ENCODE measurements around the gene JARID2.

Gene JARID2

DNA sequence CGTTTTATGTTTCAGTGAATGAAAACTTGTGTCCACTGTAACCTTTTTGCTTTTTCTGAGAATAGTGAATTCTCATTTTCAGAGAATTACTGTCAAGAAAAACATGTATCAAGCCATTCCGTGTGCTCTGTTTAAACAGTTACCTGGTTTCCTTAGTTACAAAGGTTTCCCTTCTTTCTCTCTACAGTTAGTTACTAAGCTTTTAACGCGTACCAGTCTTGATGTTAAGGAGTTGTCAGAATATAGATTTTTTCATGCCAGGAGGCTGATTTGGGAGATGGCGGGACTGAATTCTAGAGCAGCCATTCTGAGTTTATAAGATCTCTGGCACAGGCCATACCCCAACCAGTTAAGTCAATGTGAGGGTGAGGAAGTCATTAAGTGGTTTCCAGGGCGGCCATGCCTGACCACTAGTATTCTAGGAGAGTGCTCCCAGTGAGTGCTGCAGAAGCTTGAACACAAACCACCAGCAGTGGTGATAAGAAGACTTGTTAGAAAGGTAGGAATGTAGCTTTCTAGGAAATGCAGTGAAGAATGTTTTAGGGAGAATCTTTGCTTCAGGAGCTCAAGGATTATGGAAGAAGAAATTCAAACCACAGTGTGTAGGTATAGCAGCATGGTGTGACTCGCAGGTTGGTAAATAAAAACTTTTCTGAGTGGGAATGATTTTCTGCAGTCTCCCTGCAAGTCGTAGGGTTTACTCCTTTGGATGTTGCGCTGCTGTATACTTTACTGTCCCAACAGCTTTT, 112.9 kb downstream of the JARID2 start:
- peak; percentile 33 for DNase-seq (ENCODE audit: low spot score)

DNA sequence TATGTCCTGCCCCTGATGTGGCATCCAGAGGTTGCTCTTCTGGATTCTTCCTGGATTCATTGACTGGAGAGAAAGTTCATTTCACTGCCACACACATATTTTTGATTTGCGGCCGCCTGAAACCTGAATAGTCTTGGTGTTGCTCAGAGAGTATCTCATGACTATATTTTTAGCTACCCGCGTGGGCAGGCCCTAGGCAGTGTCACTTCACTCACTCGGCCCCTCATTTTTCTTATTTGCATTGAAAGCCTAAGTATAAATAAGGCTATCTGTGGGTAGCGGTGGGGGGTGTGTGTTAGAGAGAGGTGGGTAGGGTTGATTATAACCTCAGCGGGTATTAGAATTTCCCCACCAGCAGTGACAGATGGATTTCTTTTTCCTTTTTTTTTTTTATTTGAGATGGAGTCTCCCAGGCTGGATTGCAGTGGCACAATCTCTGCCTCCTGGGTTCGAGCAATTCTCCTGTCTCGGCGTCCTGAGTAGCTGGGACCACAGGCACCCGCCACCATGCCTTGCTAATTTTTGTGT, 113.5 kb downstream of the JARID2 start:
- no peak for DNase-seq (ENCODE audit: low spot score)

DNA sequence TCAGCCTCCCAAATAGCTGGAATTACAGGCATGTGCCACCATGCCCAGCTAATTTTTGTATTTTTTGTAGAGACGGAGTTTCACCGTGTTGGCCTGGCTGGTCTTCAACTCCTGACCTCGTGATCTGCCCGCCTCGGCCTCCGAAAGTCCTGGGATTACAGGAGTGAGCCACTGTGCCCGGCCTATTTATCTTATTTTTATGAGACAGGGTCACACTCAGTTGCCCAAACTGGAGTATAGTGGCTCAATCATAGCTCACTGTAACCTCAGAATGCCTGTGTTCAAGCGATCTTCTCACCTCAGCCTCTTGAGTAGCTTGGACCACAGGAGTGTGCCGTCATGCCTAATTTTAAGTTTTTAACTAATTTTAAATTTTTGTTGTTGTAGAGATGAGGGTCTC, 114.4 kb downstream of the JARID2 start:
- no peak for DNase-seq (ENCODE audit: low spot score)

DNA sequence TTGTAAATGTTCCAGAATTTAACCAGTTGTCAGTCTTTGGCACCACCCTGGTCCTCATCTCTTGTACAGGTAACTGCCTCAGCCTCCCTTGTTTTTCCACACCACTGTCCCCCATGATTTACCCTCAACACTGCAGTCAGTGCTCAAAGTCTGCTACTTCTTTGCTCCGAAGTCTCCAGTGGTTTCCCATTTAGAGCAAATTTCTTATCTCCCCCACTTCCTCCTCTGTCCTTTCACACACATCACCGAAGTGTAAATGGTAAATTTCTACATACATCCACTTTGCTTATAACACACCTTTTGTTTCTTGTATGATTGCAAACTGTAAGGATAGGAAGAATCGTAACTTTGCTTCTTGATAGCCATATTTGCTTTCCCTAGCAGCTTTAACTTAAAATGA, 115.3 kb downstream of the JARID2 start:
- DNase-seq (ENCODE audit: low spot score), result no peak

DNA sequence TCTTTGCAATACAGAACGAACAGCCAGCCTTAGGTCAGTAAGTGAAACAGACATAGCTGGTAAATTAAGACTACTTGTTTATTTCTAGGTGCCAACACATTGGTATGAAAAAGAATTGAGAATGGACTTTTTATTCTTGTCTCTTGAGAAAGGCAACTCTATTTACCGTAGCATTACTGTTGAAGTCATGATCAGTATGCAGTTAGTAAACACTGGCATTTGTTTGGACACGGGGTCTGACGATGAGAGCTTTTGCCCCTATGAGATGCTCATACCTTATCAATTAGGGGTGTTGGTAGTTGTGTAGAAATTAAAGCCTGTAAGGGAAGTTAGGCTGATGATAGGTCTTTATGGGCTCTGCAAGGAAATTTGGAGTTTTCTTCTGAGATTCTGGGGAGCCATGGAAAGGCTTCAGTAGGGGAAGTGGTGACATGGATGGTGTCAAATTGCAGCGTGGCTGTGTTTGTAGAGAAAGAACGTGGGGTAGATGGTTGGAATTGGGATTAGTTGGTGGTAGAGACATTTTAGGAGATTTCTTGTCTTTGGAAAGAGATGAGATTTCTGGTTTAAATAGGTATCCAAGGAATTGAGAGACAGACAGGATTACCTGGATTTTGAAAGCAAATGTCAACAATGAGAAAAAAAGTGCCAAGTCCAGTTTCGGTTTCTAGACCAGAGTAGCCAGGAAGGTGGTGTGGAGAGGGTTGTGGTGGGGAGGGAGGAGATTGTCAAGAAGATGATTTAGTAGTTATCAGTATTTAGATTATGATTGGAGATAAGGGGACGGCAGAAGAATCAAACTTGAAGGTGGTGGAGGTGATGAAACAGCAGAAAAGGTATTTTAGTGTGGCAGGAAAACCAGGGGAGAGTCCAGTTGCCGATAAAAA, 116.6 kb downstream of the JARID2 start:
- DNase-seq (ENCODE audit: low spot score), result no peak

DNA sequence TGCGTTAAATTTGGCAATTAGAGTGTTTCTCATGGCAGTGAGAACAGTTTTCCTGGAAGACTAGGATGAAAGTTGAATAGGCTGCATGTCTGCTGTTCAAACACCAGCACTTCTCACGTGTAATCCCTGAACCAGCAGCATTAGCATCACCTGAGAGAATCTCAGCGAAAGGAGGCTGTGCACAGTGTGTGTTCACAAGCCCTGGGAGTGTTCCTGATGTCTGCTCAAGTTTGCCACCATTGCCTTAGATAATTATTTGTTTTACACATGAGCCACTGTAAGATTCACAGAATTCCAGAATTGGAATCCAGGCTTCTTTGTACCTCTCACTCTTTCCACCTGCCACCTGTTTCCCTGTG, 117.3 kb downstream of the JARID2 start:
- no peak for DNase-seq (ENCODE audit: low spot score)

DNA sequence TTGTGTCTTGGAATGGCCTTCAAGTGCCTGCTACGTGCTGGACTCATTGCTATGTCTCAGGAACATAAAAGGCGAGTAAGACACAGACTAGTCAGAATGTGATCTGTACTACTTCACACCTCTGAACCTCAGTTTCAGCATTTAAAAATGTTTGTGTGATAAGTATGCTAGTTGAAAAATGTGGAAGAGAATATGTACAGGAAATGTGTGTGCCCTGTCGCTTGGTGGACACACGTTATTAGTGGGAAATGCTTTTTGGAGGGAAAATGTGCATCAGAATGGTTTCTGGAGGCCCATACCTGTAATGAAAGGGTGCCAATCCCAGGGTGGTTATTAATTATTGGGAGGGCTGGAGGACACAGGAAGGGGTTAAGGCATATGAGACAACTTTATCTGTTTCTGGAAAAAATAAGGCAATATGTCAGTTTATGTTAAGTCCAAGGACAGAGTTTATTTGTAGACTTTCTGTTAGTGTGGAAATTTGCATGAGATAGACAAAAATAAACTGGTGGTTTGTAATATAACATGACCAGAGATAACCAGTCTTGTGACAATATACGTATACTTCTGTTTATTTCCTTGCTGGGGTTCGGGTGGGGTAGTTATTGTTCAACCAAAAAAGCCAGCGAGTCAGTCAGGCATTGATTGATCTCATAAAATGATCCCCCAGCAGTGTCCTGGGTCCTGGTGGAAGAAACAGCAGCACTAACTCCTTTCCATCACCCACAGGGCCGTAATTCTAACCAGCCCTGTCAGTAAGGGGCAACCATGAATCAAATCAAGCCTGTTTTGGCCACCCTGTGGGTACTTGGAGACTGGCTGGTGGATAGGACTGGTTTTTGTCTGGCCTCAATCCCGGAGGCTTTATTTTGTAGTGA, 117.9 kb downstream of the JARID2 start:
- DNase-seq (ENCODE audit: low spot score), result peak; percentile 56

DNA sequence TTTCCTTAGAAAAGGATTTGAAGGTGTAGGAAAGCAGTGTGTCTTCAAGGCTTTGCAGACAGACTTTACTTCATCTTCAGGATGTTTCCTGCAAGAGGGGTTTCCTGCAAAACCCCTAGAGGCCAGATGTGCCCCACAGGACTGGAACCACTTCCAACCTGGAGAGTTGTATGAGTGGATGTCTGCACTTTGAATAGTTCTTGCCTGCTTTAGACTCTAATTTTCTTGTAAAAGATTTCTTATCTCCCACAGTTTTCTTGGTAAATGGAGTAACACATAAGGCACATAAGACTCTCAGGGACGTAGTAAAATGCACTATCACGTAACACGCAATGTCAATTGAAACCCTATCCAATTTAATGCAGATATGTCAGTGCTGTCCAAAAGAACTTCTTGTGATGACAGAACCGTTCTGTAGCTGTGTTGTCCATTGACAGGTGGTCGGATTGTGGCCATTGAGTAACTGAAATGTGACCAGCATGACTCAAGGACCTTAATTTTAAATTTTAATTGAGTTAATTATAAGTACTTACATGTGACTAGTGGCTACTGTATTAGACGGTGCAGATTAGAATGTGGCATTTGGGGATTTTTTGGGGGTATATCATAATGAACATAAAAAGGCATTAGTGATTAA, 118.7 kb downstream of the JARID2 start:
- DNase-seq (ENCODE audit: low spot score), result no peak

DNA sequence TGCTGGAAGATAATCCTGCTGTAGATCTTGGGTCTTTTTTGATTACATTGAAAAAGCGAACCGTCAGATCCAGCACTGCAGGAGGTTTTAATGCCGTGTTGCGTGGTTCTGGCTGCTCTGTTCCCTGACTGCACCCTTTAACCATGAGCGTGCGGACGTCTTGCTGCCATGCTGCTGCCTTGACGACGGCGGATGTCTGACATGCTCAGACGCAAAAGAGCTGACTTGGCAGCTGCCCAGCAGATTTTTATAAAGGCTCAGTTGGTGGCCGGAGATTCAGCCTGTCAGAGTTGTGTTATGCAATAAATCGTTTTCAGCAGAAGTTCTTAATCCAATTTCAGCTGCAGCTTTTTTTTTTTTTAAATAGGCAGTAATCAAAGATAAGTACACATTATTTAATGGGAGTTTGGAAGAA, 119.4 kb downstream of the JARID2 start:
- peak; percentile 37 for DNase-seq (ENCODE audit: low spot score)

DNA sequence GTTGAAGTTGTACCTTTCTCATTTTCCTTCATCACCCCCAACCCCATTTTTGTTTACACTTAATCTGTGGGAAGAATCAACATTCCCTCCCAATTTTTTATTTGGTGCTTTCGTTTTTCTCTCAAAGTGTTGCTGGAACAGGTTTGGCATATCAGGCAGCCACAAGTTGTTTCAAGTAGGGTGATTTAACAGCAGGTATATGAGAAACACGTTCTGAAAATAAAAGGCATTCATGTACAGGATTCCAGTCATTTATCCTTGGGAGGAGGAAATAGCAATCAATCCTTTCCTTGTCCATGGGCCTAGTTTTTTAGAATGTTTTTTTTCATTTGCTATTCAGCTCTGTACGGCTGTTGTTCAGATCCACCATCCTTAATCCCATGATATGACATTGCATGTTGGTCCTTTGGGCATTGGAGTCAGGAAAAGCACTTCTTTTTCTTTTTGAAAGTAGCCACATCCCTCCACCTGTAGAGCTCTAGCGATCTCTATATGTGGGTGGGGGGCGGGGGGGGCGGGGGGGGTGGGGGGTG, 120.2 kb downstream of the JARID2 start:
- no peak for DNase-seq (ENCODE audit: low spot score)

DNA sequence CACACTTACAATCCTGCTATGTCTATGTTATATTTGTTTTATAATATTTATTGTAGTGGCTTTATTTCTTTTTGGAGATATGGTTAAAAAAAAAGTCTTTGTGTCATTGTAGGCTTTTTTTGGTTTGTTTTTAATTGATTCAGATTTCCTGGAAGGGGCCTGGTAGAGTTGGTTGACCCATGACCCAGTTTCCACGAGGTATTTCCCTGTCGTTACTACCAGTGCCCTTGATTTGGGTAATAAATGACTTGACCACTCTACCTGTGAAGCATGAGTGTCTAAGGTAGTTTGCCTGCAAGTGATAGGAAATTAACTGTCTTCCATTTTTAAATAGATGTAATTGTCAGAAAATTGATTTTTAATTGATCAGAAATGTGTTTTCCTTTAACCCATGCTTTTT, 121.0 kb downstream of the JARID2 start:
- DNase-seq (ENCODE audit: low spot score), result no peak

DNA sequence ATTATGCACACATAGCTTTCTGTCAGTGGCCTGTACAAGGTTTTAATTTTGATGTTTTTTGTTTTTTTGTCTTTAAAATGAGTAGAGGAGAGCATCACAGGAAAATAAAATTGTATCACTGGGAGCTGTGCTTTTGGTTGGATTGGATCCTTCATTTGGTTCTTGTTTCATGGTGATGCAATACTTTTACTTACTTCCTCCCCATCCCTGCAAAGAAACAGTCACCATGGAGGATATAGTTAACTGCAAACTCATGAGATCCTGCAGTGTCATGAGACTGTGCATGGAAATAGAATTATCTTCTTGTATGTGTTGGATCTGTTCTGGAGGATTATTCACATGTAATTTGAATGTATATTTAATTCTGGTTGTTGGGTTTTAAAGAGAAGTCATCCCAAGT, 122.3 kb downstream of the JARID2 start:
- no peak for DNase-seq (ENCODE audit: low spot score)

DNA sequence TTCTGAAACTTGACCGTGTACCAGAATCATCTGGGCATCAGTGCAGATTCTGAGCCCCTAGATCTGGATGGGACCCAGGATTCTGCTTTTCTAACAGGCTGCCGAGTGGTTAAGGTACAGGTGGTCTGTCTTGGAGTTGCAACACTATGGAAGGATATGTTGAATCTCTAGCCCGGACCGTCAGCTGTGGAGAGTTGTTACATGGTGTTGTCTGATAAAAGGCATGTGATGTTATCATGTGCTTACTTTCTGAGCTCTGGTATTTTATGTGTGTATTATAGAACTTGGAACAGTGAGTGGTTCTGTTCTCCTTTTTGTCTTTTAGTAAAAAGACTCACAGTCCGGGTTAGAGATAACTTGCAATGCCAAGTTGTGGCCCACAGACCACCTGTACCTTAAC, 123.0 kb downstream of the JARID2 start:
- no peak for DNase-seq (ENCODE audit: low spot score)

DNA sequence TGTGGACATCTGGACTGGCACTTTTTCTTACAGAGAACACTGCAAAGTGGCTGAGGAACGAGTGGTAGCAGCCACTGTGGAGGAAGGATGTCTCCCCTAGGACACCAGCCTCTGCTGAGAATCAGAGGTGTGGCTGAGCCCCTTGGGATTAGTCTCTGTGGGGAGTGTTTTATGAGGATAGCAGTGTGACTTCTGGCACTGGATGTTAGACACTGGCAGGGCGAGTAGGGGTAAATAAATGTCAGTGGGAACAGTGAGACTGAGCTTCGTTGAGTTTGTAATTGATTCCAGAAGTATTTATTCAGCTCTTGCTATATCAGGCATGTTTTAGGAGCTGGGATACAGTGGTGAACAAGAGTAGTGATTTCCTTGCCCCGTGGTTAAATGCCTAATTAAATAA, 124.0 kb downstream of the JARID2 start:
- DNase-seq (ENCODE audit: low spot score), result no peak

DNA sequence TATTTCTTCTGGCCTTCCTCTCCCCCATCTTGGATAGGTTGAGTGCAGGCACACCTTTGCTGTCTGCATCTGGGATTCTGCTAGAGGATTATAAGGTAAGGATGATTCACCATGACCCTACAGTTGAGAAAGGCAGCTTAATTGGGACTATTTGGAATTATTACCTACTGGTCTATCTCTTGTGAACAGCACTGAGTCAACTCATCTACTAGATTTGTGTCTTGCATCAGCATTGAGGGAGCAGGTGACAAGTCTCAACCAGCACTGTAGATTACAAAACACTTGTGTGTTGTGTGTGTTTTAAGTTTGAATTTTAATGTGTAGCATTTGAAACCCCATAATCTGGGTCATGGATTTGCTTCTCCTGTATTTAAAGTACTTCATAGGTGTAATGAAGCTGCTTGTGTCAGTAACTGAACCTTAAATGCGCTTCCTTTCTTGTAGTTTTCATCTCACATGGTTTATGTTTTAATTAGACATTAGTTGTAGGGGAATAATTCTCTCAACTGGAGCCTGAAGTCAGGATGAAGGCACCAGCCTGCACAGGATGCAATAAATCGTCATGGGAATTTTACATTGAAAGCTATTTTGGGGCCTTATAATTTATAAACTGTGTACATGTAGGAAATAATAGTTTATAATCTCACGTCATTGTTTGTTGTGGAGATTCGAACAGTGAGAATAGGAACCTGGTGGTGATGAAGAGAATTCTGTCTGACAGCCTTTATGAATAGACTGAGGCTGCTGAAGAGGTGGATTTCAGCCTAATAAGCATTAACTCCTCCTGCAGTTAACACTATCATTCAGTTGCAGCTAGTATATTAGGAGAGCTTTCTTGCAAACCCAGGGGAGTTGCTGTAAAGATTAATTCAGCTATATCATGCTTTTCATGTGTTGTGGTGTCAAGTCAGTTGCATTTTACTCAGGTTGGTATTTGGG, 125.1 kb downstream of the JARID2 start:
- no peak for DNase-seq (ENCODE audit: low spot score)

DNA sequence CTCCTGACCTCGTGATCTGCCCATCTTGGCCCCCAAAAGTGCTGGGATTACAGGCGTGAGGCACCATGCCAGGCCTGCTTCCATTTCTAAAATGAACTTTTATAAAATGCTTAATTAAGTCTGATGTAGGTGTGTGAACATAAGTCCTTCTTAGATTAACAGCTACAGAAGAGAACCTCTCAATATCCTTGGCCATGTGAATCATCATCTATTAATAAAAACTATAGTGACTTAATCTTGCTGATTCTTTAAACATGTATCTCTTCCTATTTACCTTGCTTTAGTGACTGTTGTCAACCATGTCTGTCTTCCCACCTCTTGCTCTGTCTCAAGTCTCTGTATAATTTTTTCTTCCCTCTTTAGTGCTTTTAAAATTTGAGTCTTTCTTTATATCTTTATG, 127.1 kb downstream of the JARID2 start:
- DNase-seq (ENCODE audit: low spot score), result no peak

DNA sequence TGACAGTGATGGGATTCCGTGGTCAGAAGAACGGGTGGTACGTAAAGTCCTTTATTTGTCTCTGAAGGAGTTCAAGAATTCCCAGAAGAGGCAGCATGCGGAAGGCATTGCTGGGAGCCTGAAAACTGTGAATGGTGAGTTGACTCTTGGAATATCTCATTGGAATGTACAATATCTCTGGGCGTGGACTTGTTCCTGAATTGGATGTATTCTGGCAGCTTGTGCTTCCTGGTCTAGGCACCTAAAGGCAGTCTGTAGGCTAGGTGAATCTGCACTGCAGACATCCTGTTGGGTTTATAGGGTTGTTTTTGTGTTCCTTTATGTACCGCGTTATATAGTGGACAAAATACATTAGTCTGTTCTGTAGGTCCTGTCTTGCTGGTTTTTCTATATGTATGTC, 128.2 kb downstream of the JARID2 start:
- DNase-seq (ENCODE audit: low spot score), result no peak

DNA sequence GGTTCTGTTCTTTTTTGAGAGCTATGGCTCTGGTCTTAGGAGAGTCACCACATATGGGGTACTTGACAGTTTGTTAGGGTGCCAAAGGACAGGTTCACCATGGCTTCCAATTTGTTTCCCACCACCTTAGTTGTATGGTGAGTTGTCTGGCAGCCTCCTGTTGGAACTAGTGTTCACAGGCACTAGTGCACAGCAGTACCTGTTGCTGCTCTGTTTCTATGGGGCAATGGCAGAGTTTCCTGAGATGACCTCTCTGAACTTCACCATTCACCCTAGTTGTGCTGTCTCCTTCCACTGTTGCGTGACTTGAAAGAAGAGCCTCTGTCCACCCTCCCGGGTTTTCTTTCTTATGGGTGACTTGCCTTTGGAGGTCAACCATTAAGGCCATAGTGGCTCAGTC, 129.1 kb downstream of the JARID2 start:
- DNase-seq (ENCODE audit: low spot score), result no peak

DNA sequence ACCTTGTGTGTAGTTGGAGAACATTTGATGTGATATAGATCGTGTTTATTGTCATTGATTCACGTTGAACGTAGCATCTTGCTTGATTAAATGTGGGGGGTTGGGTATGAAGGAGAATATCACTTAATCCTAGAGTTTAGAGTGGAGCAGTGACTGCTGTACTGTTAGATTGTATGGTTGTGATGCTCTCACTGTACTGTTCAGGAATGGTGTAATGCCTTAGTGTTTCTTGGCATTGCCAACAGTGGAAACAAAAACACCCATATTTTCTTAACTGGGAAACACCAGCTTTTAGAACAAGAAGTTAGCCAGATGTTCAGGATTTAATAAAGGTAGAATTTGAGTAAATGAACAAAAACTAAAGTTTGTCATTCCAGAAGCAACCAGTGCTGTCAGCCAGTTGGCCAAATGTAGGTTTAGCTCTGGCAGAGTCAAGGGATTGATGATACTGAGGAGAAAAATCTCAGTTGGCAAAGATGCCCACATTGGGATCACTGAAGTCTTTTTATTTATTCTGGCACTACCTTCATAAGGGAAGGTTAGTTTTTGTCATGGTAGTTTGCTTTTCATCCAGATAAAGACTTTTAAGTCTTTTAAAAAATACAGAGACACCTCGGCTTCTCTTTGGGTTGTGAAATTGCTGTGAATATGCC, 129.9 kb downstream of the JARID2 start:
- DNase-seq (ENCODE audit: low spot score), result no peak
